Prostate gland (tissue), 2 donors: ENCODE results near the gene LAMA2.

Experiments
- POLR2A ChIP-seq: fragments of 450-650 bp; IDR thresholded peaks from one replicate; pipeline ENCODE4 v1.6.1; 2016; ENCODE audit warnings: antibody characterized with exemption, mild to moderate bottlenecking
- TF ChIP-seq, protein P1 (sequence below), 4 experiments: fragments of 200-600 bp in 2 of 4; fragments of 450-650 bp in 2 of 4; sonication (generic) in 2 of 4; IDR thresholded peaks; 1 replicate in 3 of 4; 2 replicates in 1 of 4; pipeline ENCODE4 v1.5.1; 2016 to 2019; ENCODE audit warnings: antibody characterized with exemption in 4 of 4, mild to moderate bottlenecking in 2 of 4, moderate library complexity in 2 of 4

DNA sequence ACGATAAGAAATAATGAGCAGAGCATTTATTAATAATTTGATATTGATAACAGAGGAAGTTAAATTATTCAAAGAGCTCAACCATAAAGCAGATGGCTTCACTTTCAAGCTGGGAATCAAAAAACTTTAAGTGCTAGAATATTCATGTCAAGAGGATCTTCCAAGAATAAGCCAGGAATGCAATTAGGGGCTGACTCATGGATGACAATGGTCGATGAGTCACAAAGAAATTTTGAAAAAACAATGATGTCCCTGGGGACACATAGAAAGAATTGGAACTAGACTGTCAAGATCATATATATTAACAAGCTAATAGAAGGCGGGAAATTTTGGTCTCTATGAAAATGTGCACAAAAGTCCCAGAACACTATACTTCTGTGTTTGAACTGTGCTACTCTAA is 304.1 kb downstream of the LAMA2 start:
- no peak for TF ChIP-seq POLR2A
- TF ChIP-seq, protein P1, sequence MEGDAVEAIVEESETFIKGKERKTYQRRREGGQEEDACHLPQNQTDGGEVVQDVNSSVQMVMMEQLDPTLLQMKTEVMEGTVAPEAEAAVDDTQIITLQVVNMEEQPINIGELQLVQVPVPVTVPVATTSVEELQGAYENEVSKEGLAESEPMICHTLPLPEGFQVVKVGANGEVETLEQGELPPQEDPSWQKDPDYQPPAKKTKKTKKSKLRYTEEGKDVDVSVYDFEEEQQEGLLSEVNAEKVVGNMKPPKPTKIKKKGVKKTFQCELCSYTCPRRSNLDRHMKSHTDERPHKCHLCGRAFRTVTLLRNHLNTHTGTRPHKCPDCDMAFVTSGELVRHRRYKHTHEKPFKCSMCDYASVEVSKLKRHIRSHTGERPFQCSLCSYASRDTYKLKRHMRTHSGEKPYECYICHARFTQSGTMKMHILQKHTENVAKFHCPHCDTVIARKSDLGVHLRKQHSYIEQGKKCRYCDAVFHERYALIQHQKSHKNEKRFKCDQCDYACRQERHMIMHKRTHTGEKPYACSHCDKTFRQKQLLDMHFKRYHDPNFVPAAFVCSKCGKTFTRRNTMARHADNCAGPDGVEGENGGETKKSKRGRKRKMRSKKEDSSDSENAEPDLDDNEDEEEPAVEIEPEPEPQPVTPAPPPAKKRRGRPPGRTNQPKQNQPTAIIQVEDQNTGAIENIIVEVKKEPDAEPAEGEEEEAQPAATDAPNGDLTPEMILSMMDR (IDR thresholded peaks at IDR 0.05) = no peak
